HG03354 (cell line): ENCODE measurements around the gene F12.
"Not testable (repeated sequence)": the region's sequence is repeated elsewhere in the genome, so short reads cannot be mapped to it uniquely, and the experiment has no call there.

Experiments used
- ATAC-seq: cut with Tn5 transposase; IDR thresholded peaks from one replicate; pipeline ENCODE4 v1.9.1; 2021; ENCODE audit warnings: mild to moderate bottlenecking; ENCODE audit not compliant: unreplicated experiment, poor library complexity, severe bottlenecking

Gene F12

GRCh38 chr5:177420472-177420871 is 11.1 kb upstream of the F12 start:
- ATAC-seq = not testable (repeated sequence)

GRCh38 chr5:177419046-177419445 is 9.7 kb upstream of the F12 start:
- ATAC-seq = no peak

- not testable (repeated sequence) for ATAC-seq
Measured at GRCh38 chr5:177417081-177417480, 7.7 kb upstream of the F12 start.

GRCh38 chr5:177414481-177414880 is 5.1 kb upstream of the F12 start:
- ATAC-seq = no peak

- peak; percentile 81 for ATAC-seq
Measured at GRCh38 chr5:177412603-177413233, 3.4 kb upstream of the F12 start.

- ATAC-seq = no peak
Measured at GRCh38 chr5:177410575-177410974, 1.2 kb upstream of the F12 start.

- ATAC-seq = no peak
Measured at GRCh38 chr5:177405805-177406204, 3.6 kb downstream of the F12 start.

DNA sequence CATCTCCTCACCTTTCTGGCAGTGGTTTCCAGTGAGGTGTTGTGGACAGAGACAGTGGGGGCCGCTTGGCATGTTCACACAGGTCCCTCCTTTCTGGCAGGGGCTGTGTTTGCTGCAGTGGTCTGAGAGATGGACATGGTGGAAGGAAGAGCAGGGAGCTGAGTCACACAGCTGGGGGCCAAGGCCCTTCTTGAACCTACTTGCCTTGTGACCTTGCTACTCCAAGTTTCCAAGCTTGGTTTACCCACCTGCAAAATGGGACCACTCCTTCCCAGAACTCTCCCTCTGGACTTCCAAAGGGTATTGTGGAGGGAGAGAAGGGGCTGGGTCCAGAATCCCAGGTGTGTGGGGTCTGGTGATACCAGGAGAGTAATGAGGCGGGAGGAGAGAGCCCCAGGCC is 4.1 kb downstream of the F12 start:
- ATAC-seq = no peak

DNA sequence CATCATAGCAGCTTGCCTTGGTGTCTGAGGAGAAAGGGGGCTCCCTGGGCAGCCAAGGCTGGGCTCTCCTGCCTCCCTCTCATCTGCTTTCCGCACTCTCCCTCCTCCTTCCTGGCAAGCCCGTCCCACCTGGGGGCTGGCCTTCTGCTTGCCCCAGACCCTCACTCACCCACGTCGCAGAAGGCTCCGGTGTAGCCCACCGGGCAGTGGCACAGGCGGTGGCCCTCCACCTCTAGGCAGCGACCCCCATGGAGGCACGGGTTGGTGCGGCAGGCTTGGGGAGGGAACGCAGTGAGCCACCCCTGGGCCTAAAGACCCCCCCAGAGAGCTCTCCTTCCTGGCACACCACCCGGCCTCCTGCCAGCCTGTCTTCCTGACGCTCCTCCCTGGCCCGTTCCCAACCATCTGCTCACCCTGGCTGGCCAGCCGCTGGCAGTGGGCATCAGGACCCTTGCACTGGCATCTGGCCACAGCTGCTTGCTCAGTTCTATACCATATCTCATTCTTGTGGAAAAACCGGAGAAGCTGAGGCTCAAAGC is 4.7 kb downstream of the F12 start:
- no peak for ATAC-seq

GRCh38 chr5:177403792-177404640 is 5.3 kb downstream of the F12 start:
- ATAC-seq = peak; percentile 82

- peak; percentile 33 for ATAC-seq
Measured at GRCh38 chr5:177403102-177403791, 6.1 kb downstream of the F12 start.

DNA sequence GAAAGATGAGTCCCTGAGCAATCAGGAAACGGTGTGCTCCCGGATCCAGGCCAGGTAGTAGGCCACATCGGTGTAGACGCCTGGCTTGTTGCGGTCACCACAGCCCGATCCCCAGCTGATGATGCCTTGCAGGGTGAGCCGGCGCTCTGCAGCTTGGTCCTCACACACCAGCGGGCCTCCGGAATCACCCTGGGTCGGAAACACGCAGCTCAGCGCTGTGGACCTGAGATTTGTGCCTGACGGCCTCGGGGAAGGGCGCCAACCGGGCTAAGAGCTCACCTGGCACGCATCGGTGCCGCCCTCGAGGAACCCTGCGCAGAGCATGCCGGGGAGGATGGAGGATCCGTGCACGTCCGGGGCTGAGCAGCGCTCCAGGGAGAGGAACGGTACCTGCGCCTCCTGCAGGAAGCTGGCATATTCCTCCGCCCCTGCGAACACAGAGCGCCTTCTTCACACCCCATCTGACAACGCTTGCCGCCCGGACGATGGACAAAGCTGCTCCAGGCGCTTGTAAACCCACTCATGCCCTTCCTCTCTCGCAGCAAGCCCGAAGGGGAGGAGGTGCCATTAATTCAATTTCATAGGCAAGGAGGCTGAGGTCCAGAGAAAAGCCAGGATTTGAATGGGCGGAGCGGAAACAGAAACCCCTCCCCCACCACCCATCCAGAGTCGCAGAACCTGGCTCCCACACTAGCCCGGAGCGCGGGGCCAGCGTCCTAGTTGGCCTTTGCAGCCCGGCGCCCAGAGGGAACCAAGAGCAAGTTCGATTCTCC is 6.9 kb downstream of the F12 start:
- no peak for ATAC-seq

GRCh38 chr5:177399997-177400868 is 9.1 kb downstream of the F12 start, which contains the start of gene PFN3:
TSS of gene PFN3 (minus strand) at chr5:177400661. CDS start at chr5:177400576, 85 bp downstream.
- ATAC-seq = no peak

- no peak for ATAC-seq
Measured at GRCh38 chr5:177397875-177398390, 11.4 kb downstream of the F12 start.

GRCh38 chr5:177396807-177397206 is 12.6 kb downstream of the F12 start:
- no peak for ATAC-seq

GRCh38 chr5:177396078-177396477 is 13.3 kb downstream of the F12 start:
- no peak for ATAC-seq

GRCh38 chr5:177393990-177394389 is 15.4 kb downstream of the F12 start:
- no peak for ATAC-seq

- no peak for ATAC-seq
Measured at GRCh38 chr5:177393206-177393765, 16.1 kb downstream of the F12 start.
